ENCODE results near the gene CTDSP1.
A peak's percentile ranks its signal among the peaks of the same experiment; 100 is the strongest.

The CTDSP1 gene, protein sequence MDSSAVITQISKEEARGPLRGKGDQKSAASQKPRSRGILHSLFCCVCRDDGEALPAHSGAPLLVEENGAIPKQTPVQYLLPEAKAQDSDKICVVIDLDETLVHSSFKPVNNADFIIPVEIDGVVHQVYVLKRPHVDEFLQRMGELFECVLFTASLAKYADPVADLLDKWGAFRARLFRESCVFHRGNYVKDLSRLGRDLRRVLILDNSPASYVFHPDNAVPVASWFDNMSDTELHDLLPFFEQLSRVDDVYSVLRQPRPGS
- total RNA-seq, result 66.9 to 172 (median 117) reads per million in 9 experiments

GRCh38 chr2:218399391-218400166 lies at the start of gene CTDSP1:
CTDSP1 (plus strand) TSS chr2:218399868; CDS start chr2:218400091, 223 bp downstream.
- DNase-seq, result peak; percentile 89 to 91 (median 90)
- H3K27me3 Mint-ChIP-seq, result no peaks in the 10 kb centered on the region
- peaks cover 62% of the 10 kb centered on the region for H3K36me3 Mint-ChIP-seq (ENCODE audit: insufficient read depth)
- peak within 1 kb of the TSS; percentile 92 to 98 for H3K4me3 Mint-ChIP-seq
- H3K9me3 Mint-ChIP-seq, result no peaks in the 10 kb centered on the region
- ATAC-seq (replicated peaks), result peak; percentile 44
- H3K27ac Mint-ChIP-seq, result peak within 1 kb of the TSS; percentile 95 to 98
- peaks cover 52 to 55% of the 10 kb centered on the region in 2 donors for H3K4me1 Mint-ChIP-seq (ENCODE audit: low read depth in 2 of 2)

- Mint-ChIP-seq H3K4me1 (ENCODE audit: low read depth in 2 of 2) (peaks cover 0 to 6% of the 10 kb centered on the region in 2 donors), H3K36me3 (ENCODE audit: insufficient read depth) (peaks cover 5% of the 10 kb centered on the region), H3K4me3 (no peak overlapping the region), H3K9me3 (peaks cover 3 to 7% of the 10 kb centered on the region in 2 donors), H3K27me3 (peaks cover 0 to 7% of the 10 kb centered on the region in 2 donors), H3K27ac (no peak overlapping the region)
- ATAC-seq (replicated peaks) (no peak), DNase-seq (no peak)
Measured at GRCh38 chr2:218354045-218354444, 45.6 kb upstream of the CTDSP1 start.

- peaks cover 3 to 7% of the 10 kb centered on the region in 2 donors for H3K9me3 Mint-ChIP-seq
- H3K4me1 Mint-ChIP-seq (ENCODE audit: low read depth in 2 of 2), result peaks cover 0 to 6% of the 10 kb centered on the region in 2 donors
- ATAC-seq (replicated peaks), result no peak
- peaks cover 0 to 7% of the 10 kb centered on the region in 2 donors for H3K27me3 Mint-ChIP-seq
- no peak for DNase-seq
- no peak overlapping the region for H3K4me3 Mint-ChIP-seq
- H3K36me3 Mint-ChIP-seq (ENCODE audit: insufficient read depth), result peaks cover 5% of the 10 kb centered on the region
- no peak overlapping the region for H3K27ac Mint-ChIP-seq
Measured at GRCh38 chr2:218354850-218355443, 44.7 kb upstream of the CTDSP1 start.

- H3K4me1 Mint-ChIP-seq (ENCODE audit: low read depth in 2 of 2), result peaks cover 0 to 6% of the 10 kb centered on the region in 2 donors
- ATAC-seq (replicated peaks) (no peak), DNase-seq (no peak)
- peaks cover 5% of the 10 kb centered on the region for H3K36me3 Mint-ChIP-seq (ENCODE audit: insufficient read depth)
- H3K27ac Mint-ChIP-seq, result peak overlapping the region in 1 of 2 donors; percentile 10
- peaks cover 0 to 7% of the 10 kb centered on the region in 2 donors for H3K27me3 Mint-ChIP-seq
- H3K4me3 Mint-ChIP-seq, result no peak overlapping the region
- no peaks in the 10 kb centered on the region for H3K9me3 Mint-ChIP-seq
Measured at GRCh38 chr2:218357236-218358177, 42.2 kb upstream of the CTDSP1 start.

DNA sequence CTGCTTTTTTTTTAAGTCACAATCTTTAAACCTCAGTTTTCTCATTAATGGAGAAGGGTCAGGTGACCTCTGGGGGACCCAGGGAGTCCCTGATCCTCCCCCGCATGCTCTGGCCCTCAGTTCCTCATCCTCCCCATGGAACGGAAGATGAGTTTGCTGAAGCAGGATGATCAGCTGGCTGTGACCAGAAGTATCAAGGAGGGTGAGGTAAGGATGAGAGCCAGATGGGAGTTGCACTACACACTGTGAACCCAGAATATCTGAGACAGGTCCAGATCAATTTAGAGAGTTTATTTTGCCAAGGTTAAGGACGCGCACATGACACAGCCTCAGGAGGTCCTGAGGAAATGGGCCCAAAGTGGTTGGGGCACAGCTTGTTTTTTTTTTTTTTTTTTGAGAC lies 39.2 kb upstream of the CTDSP1 start:
- H3K36me3 Mint-ChIP-seq (ENCODE audit: insufficient read depth), result peaks cover 5% of the 10 kb centered on the region
- H3K9me3 Mint-ChIP-seq, result no peaks in the 10 kb centered on the region
- ATAC-seq (replicated peaks) (no peak), DNase-seq (no peak)
- peaks cover 0 to 6% of the 10 kb centered on the region in 2 donors for H3K4me1 Mint-ChIP-seq (ENCODE audit: low read depth in 2 of 2)
- no peak overlapping the region for H3K4me3 Mint-ChIP-seq
- H3K27ac Mint-ChIP-seq, result peak overlapping the region in 1 of 2 donors; percentile 68
- H3K27me3 Mint-ChIP-seq, result peaks cover 0 to 1% of the 10 kb centered on the region in 2 donors

DNA sequence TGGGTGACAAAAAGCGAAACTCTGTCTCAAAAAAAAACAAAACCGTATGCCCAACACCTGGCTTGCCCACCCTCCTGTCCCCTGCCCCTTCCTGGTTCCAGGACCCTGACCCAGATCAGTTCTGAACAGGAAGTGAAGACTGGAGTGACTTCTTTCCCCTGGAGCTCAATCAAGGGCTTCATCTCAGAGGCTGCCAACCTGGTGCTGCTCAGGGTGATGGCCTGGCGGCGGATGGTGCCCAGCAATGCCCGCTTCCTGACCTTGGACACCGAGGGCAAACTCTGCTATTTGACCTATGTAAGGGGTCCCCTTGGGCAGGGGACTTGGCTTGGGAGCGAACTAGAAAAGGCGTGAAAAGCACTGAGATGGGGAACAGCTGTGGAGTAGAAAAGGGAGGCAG lies 37.1 kb upstream of the CTDSP1 start:
- no peak overlapping the region for H3K4me3 Mint-ChIP-seq
- H3K36me3 Mint-ChIP-seq (ENCODE audit: insufficient read depth), result peaks cover 4% of the 10 kb centered on the region
- peaks cover 0 to 4% of the 10 kb centered on the region in 2 donors for H3K4me1 Mint-ChIP-seq (ENCODE audit: low read depth in 2 of 2)
- no peak for ATAC-seq (replicated peaks)
- DNase-seq, result no peak
- H3K27ac Mint-ChIP-seq, result no peak overlapping the region
- no peaks in the 10 kb centered on the region for H3K27me3 Mint-ChIP-seq
- no peaks in the 10 kb centered on the region for H3K9me3 Mint-ChIP-seq

- Mint-ChIP-seq H3K4me1 (ENCODE audit: low read depth in 2 of 2) (peaks cover 4 to 5% of the 10 kb centered on the region in 2 donors), H3K27me3 (no peaks in the 10 kb centered on the region), H3K27ac (no peak overlapping the region), H3K4me3 (no peak overlapping the region), H3K36me3 (ENCODE audit: insufficient read depth) (peaks cover 8% of the 10 kb centered on the region), H3K9me3 (no peaks in the 10 kb centered on the region)
- DNase-seq (no peak), ATAC-seq (replicated peaks) (no peak)
Measured at GRCh38 chr2:218363736-218364135, 35.9 kb upstream of the CTDSP1 start.

- DNase-seq (no peak), ATAC-seq (replicated peaks) (no peak)
- no peak overlapping the region for H3K4me3 Mint-ChIP-seq
- no peaks in the 10 kb centered on the region for H3K27me3 Mint-ChIP-seq
- peaks cover 4 to 5% of the 10 kb centered on the region in 2 donors for H3K4me1 Mint-ChIP-seq (ENCODE audit: low read depth in 2 of 2)
- H3K27ac Mint-ChIP-seq, result no peak overlapping the region
- peaks cover 8% of the 10 kb centered on the region for H3K36me3 Mint-ChIP-seq (ENCODE audit: insufficient read depth)
- no peaks in the 10 kb centered on the region for H3K9me3 Mint-ChIP-seq
Measured at GRCh38 chr2:218364196-218364595, 35.5 kb upstream of the CTDSP1 start.

DNA sequence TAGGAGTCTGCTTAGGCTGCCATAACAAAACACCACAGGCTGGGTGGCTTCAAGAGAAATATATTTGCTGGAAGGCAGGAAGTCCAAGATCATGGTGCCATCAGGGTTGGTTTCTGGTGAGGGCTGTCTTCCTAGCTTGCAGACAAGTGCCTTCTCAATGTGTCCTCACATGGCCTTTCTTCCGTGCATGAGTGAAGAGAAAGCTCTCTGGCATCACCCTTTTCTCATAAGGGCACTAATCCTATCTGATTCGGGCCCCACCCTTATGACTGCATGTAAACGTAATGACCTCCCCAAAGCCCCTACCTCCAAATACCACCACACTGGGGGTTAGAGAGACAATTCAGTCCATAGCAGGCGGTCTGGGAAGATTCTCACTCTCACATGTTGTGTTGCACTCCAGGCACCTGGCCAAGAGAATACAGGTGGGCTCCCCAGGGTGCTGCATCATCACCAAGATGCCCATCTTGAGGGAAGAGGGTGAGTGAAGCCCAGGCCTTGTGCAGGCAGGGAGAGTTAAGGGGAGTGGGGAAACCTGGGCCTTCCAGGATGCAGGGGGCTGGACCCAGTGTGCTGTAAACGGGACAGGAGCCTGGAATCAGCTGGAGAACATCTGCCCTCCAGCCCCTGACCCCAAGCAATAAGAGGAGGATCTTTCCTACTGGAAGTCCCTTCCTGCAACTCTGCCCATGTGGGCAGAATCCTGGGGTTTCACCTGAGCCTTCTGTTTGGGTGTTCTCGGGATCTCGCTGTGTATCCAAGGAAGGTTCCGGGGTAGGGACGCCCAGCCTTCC lies 32.9 kb upstream of the CTDSP1 start:
- peak overlapping the region; percentile 82 to 87 for H3K27ac Mint-ChIP-seq
- H3K27me3 Mint-ChIP-seq, result no peaks in the 10 kb centered on the region
- H3K36me3 Mint-ChIP-seq (ENCODE audit: insufficient read depth), result peaks cover 11% of the 10 kb centered on the region
- H3K4me1 Mint-ChIP-seq (ENCODE audit: low read depth in 2 of 2), result peaks cover 5 to 6% of the 10 kb centered on the region in 2 donors
- DNase-seq, result no peak
- no peak for ATAC-seq (replicated peaks)
- peak overlapping the region; percentile 69 to 81 for H3K4me3 Mint-ChIP-seq
- no peaks in the 10 kb centered on the region for H3K9me3 Mint-ChIP-seq

DNA sequence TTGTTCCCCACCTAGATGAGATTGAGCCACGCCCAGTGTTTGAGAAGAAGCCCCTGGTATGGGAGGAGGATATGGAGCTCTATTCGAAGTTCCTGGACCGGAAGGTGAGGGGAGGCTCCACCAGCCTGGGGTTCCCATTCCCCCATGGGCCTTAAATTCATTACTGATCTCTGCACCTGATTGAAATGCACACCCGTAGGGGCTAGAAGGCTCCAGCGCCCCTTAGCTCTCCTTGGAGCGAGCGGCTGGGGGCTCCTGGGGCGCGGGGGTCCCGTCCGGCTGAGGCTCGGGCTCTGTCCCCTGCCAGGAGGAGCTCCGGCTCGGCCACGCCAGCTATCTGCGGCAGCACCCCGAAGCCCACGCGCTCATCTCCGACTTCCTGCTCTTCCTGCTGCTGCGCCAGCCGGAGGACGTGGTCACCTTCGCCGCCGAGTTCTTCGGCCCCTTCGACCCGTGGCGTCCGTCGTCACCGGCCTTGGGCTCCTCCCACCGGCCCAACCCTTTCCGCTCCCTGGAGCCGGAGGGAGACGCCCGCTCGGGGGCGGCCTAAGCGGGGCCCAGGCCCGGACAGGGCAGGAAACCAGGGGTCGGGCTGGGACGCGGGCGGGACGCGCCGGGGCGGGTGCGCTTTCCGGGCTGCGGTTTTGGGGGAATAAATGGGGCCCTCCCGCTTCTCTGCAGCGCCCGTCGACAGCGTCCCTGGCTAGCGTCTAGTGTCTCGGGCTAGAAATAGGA lies 32.1 kb upstream of the CTDSP1 start:
- peak overlapping the region; percentile 69 to 81 for H3K4me3 Mint-ChIP-seq
- peaks cover 13% of the 10 kb centered on the region for H3K36me3 Mint-ChIP-seq (ENCODE audit: insufficient read depth)
- H3K4me1 Mint-ChIP-seq (ENCODE audit: low read depth in 2 of 2), result peaks cover 5 to 6% of the 10 kb centered on the region in 2 donors
- DNase-seq (peak; percentile 60 to 66 (median 60)), ATAC-seq (replicated peaks) (peak; percentile 87)
- H3K27me3 Mint-ChIP-seq, result no peaks in the 10 kb centered on the region
- no peaks in the 10 kb centered on the region for H3K9me3 Mint-ChIP-seq
- H3K27ac Mint-ChIP-seq, result peak overlapping the region; percentile 82 to 87

DNA sequence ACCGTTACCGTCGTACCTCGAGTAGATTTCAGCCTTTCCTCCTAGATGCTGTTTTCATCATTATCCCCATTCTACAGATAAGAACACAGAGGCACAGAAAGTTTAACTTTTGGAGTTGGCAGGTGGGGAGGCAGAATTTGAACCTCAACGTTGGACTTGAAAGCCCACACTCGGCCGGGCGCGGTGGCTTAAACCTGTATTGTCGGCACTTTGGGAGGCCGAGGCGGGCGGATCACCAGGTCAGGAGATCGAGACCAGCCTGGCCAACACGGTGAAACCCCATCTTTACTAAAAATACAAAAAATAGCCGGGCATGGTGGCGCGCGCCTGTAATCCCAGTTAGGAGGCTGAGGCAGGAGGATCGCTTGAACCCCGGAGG lies 31.5 kb upstream of the CTDSP1 start:
- Mint-ChIP-seq H3K9me3 (no peaks in the 10 kb centered on the region), H3K27ac (peak overlapping the region; percentile 82 to 87), H3K4me3 (peak overlapping the region; percentile 69 to 81), H3K4me1 (ENCODE audit: low read depth in 2 of 2) (peaks cover 5 to 6% of the 10 kb centered on the region in 2 donors), H3K27me3 (no peaks in the 10 kb centered on the region), H3K36me3 (ENCODE audit: insufficient read depth) (peaks cover 15% of the 10 kb centered on the region)
- no peak for DNase-seq
- no peak for ATAC-seq (replicated peaks)

Data from effector memory CD8-positive, alpha-beta T cell (primary cell).